Gastrocnemius medialis (tissue), 4 donors: ENCODE measurements around the gene USP32. TPM values are rescaled to one million over a fixed set of nuclear protein-coding genes. Genes with fewer than 3 reads are reported as not detected.

ENCODE experiments used
- ATAC-seq, 2 donors: fragments of 150-250 bp; one replicate each; pipeline ENCODE4 v1.9.1; 2016
- DNase-seq, 2 donors: peaks; one replicate each; pipeline ENCODE4 v3.0.0-alpha.2; 2019
- H3K27ac ChIP-seq, 4 donors: fragments of 200-600 bp; sonication (generic); 1 replicate in 1 of 4; 2 replicates in 3 of 4; pipeline ENCODE4 v1.5.1; 2016 to 2018; ENCODE audit warnings: mild to moderate bottlenecking in 2 of 4, moderate library complexity in 1 of 4
- H3K27me3 ChIP-seq, 3 donors: fragments of 200-600 bp; sonication (generic) in 2 of 3; 1 replicate in 1 of 3; 2 replicates in 2 of 3; pipeline versions ENCODE4 v1.5.1 to v1.6.0; 2016 to 2019; ENCODE audit warnings: mild to moderate bottlenecking in 1 of 3, moderate library complexity in 1 of 3
- H3K36me3 ChIP-seq, 2 donors: fragments of 200-600 bp; sonication (generic) in 1 of 2; one replicate each; pipeline ENCODE4 v1.5.1; 2017 to 2018
- H3K4me1 ChIP-seq, 2 donors: fragments of 200-600 bp; sonication (generic) in 1 of 2; one replicate each; pipeline ENCODE4 v1.5.1; 2016 to 2017; ENCODE audit warnings: mild to moderate bottlenecking in 2 of 2
- H3K4me3 ChIP-seq, 4 donors: fragments of 200-600 bp; sonication (generic) in 3 of 4; 1 replicate in 1 of 4; 2 replicates in 3 of 4; pipeline ENCODE4 v1.5.1; 2016 to 2019; ENCODE audit warnings: mild to moderate bottlenecking in 2 of 4
- H3K9me3 ChIP-seq, 3 donors: fragments of 200-600 bp; sonication (generic) in 2 of 3; 1 replicate in 1 of 3; 2 replicates in 2 of 3; pipeline ENCODE4 v1.5.1; 2016 to 2019
- POLR2A ChIP-seq, 2 donors: fragments of 450-650 bp; IDR thresholded peaks; one replicate each; pipeline ENCODE4 v1.6.1; 2017; ENCODE audit warnings: antibody characterized with exemption in 2 of 2, mild to moderate bottlenecking in 2 of 2, moderate library complexity in 2 of 2
- in situ Hi-C, 4 donors: fragments of 200-750 bp; cut with MboI; loops; one replicate each; pipeline versions ENCODE4 v1.15.0 to v1.8.0; 2017; ENCODE audit warnings: low sequenced_read_pairs in 4 of 4
- intact Hi-C: fragments of 100-400 bp; cut with DNase I; formaldehyde crosslinking; loops from one replicate; pipeline ENCODE4 v1.15.1; 2023; ENCODE audit warnings: low total_unique reads
- total RNA-seq, 4 donors: library from RNA; depleted of rRNA; stranded (reverse); fragments of >200 nt; gene quantifications; one replicate each; pipeline versions ENCODE4 v1.1.0 to v1.2.3, GENCODE V29; 2016
- TF ChIP-seq, protein P1 (sequence below), 5 experiments: fragments of 450-650 bp in 3 of 5; fragments of 200-600 bp in 2 of 5; sonication (generic) in 2 of 5; IDR thresholded peaks in 4 of 5; conservative IDR thresholded peaks in 1 of 5; 1 replicate in 4 of 5; 2 replicates in 1 of 5; pipeline ENCODE4 v1.5.1; 2016 to 2019; ENCODE audit warnings: antibody characterized with exemption in 5 of 5, mild to moderate bottlenecking in 3 of 5, moderate library complexity in 3 of 5

Gene USP32
- total RNA-seq, 4 donors from 2014 or later: 44.4 to 83.2 (median 52.5) TPM

DNA sequence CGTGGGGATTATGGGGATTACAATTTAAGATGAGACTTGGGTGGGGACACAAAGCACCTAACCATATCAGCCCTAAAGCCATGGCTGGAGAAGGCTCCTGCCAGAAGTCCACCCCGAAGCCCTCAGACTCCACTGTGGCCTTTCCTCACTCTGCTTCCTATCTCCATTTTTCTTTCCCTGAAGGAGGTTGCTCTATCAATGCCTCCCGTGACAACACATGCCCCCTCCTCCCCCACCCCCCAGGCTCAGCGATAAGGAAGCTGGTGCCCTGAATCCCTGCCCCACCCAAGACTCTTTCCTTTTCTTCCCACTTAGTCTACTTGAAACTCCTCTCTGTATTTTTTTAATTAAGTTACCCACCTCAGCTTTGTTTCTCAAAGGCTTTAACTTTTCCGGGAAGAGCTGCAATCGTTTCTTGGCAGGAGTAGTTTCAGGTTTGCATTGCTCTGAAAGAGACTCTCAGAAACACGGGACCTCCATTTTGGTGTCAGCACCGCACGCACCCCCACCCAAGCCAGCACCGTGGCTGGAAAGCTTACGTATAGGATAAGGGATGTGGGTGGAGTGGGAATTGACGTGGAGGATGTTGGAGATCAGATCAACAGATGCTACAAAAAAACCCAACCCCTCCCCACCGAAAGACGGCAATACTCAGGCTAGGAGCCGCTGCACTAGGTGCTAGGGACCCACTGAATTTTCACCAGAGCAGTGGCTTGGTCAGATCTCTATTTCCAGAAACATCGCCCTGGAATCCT lies 257.4 kb downstream of the USP32 start:
- ATAC-seq (no peak), DNase-seq (no peak)
- Histone ChIP-seq H3K4me1 (peaks cover 15 to 21% of the 10 kb centered on the region in 2 donors), H3K9me3 (no peaks in the 10 kb centered on the region), H3K36me3 (no peaks in the 10 kb centered on the region), H3K27ac (peak overlapping the region; percentile 56 to 80 (median 78)), H3K27me3 (peaks cover 11 to 15% (median 13%) of the 10 kb centered on the region in 3 donors), H3K4me3 (peak overlapping the region; percentile 80 to 91 (median 85))
- TF ChIP-seq POLR2A (IDR thresholded peaks at IDR 0.05): peak in 1 of 2 donors; percentile 31
- TF ChIP-seq, protein P1, sequence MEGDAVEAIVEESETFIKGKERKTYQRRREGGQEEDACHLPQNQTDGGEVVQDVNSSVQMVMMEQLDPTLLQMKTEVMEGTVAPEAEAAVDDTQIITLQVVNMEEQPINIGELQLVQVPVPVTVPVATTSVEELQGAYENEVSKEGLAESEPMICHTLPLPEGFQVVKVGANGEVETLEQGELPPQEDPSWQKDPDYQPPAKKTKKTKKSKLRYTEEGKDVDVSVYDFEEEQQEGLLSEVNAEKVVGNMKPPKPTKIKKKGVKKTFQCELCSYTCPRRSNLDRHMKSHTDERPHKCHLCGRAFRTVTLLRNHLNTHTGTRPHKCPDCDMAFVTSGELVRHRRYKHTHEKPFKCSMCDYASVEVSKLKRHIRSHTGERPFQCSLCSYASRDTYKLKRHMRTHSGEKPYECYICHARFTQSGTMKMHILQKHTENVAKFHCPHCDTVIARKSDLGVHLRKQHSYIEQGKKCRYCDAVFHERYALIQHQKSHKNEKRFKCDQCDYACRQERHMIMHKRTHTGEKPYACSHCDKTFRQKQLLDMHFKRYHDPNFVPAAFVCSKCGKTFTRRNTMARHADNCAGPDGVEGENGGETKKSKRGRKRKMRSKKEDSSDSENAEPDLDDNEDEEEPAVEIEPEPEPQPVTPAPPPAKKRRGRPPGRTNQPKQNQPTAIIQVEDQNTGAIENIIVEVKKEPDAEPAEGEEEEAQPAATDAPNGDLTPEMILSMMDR (IDR thresholded peaks at IDR 0.05 in 4 of 5, conservative IDR thresholded peaks at IDR 0.05 in 1 of 5): no peak
- intact Hi-C loops (no loop called here), in situ Hi-C loops (loop anchor here in 3 of 4 donors (25.0 kb wide), 1 partner anchor 303 kb away; no protein-coding TSS in a partner anchor)

DNA sequence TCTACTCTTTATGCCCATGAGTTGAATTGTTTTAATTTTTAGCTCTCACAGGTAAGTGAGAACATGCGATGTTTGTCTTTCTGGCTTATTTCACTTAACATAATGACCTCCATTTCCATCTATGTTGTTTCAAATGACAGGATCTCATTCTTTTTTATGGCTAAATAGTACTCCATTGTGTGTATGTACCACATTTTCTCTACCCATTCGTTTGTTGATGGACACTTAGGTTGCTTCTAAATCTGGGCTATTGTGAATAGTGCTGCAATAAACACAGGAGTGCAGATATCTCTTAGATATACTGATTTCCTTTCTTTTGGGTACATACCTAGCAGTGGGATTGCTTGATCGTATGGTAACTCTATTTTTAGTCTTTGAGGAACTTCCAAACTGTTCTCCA lies 261.5 kb downstream of the USP32 start:
- no peaks in the 10 kb centered on the region for H3K27me3 ChIP-seq
- H3K4me3 ChIP-seq: no peak overlapping the region
- intact Hi-C loops (no loop called here), in situ Hi-C loops (loop anchor here in 3 of 4 donors (25.0 kb wide), 1 partner anchor 307 kb away; no protein-coding TSS in a partner anchor)
- no peak for TF ChIP-seq POLR2A (IDR thresholded peaks at IDR 0.05)
- TF ChIP-seq, protein P1 (IDR thresholded peaks at IDR 0.05 in 4 of 5, conservative IDR thresholded peaks at IDR 0.05 in 1 of 5): no peak
- DNase-seq (no peak), ATAC-seq (no peak)
- H3K27ac ChIP-seq: no peak overlapping the region
- H3K9me3 ChIP-seq: no peaks in the 10 kb centered on the region
- no peaks in the 10 kb centered on the region for H3K36me3 ChIP-seq
- H3K4me1 ChIP-seq: peaks cover 10% of the 10 kb centered on the region in 2 donors

DNA sequence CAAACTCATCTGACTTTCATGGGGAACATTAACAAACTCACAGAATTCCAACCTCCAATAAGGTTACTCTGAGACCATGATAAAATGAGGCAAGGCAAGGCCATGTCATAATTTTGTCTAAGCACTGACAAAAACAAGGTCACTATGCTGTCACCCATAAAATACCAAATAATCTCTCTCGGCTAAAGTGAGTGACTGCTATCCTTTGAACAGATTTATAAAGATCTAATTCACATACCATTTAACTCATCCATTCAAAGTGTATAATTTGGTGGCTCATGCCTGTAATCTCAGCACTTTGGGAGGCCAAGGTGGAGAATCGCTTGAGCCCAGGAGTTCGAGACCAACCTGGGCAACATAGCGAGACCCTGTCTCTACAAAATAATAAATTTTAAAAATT lies 262.8 kb downstream of the USP32 start:
- H3K9me3 ChIP-seq: no peaks in the 10 kb centered on the region
- in situ Hi-C loops: loop anchor here in 3 of 4 donors (25.0 kb wide), 1 partner anchor 308 kb away; no protein-coding TSS in a partner anchor
- H3K27ac ChIP-seq: no peak overlapping the region
- H3K36me3 ChIP-seq: no peaks in the 10 kb centered on the region
- H3K27me3 ChIP-seq: no peaks in the 10 kb centered on the region
- intact Hi-C loops: no loop called here
- no peak for DNase-seq
- H3K4me1 ChIP-seq: peaks cover 2 to 4% of the 10 kb centered on the region in 2 donors
- ATAC-seq: no peak
- TF ChIP-seq, protein P1 (IDR thresholded peaks at IDR 0.05 in 4 of 5, conservative IDR thresholded peaks at IDR 0.05 in 1 of 5): no peak
- TF ChIP-seq POLR2A (IDR thresholded peaks at IDR 0.05): no peak
- H3K4me3 ChIP-seq: no peak overlapping the region

Other genes starting within 250 kb of the USP32 start
- gene CA4, start 242.2 kb downstream of the USP32 start, total RNA-seq: 1 to 10 TPM; 6.1 to 9.2 (median 7.2) TPM
- gene CHCT1, start 30.4 kb upstream of the USP32 start, total RNA-seq: not detected
- gene APPBP2, start 134.1 kb upstream of the USP32 start, total RNA-seq: 10 to 100 TPM; 14.2 to 21.8 (median 18.1) TPM
- gene PPM1D, start 208.1 kb upstream of the USP32 start, total RNA-seq: 10 to 100 TPM in 1 of 4 donors, 1 to 10 TPM in 3; 4.6 to 11.4 (median 9.2) TPM